Measurements from ENCODE around the gene NT5C1A.

DNA sequence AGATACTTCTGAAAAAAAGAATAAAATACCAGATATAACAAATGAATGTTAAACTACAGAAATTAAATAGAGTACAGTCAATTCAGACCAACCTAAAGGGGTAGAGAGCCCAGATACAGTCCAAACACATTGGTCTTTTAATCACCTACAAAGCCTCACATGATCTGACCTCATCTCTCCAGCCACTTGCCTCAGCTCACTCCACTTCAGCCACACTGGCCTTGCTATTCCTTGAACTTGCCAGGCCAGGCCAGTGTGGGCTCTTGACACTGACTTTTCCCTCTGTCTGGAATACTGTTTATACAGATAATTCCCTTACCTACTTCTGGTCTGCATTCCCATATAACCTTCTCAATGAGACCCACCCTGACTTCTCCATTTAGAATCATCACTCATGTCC is 49.8 kb upstream of the NT5C1A start:
- TF ChIP-seq, protein P1, sequence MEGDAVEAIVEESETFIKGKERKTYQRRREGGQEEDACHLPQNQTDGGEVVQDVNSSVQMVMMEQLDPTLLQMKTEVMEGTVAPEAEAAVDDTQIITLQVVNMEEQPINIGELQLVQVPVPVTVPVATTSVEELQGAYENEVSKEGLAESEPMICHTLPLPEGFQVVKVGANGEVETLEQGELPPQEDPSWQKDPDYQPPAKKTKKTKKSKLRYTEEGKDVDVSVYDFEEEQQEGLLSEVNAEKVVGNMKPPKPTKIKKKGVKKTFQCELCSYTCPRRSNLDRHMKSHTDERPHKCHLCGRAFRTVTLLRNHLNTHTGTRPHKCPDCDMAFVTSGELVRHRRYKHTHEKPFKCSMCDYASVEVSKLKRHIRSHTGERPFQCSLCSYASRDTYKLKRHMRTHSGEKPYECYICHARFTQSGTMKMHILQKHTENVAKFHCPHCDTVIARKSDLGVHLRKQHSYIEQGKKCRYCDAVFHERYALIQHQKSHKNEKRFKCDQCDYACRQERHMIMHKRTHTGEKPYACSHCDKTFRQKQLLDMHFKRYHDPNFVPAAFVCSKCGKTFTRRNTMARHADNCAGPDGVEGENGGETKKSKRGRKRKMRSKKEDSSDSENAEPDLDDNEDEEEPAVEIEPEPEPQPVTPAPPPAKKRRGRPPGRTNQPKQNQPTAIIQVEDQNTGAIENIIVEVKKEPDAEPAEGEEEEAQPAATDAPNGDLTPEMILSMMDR (IDR thresholded peaks at IDR 0.05; ENCODE audit: poor library complexity, severe bottlenecking), result no peak
- no peak for TF ChIP-seq SMC3 (conservative IDR thresholded peaks at IDR 0.05; ENCODE audit: poor library complexity)
- TF ChIP-seq TAF1 (IDR thresholded peaks at IDR 0.05; ENCODE audit: low read depth), result no peak
- TF ChIP-seq RAD21 (conservative IDR thresholded peaks at IDR 0.05), result no peak
- TF ChIP-seq, protein P2, sequence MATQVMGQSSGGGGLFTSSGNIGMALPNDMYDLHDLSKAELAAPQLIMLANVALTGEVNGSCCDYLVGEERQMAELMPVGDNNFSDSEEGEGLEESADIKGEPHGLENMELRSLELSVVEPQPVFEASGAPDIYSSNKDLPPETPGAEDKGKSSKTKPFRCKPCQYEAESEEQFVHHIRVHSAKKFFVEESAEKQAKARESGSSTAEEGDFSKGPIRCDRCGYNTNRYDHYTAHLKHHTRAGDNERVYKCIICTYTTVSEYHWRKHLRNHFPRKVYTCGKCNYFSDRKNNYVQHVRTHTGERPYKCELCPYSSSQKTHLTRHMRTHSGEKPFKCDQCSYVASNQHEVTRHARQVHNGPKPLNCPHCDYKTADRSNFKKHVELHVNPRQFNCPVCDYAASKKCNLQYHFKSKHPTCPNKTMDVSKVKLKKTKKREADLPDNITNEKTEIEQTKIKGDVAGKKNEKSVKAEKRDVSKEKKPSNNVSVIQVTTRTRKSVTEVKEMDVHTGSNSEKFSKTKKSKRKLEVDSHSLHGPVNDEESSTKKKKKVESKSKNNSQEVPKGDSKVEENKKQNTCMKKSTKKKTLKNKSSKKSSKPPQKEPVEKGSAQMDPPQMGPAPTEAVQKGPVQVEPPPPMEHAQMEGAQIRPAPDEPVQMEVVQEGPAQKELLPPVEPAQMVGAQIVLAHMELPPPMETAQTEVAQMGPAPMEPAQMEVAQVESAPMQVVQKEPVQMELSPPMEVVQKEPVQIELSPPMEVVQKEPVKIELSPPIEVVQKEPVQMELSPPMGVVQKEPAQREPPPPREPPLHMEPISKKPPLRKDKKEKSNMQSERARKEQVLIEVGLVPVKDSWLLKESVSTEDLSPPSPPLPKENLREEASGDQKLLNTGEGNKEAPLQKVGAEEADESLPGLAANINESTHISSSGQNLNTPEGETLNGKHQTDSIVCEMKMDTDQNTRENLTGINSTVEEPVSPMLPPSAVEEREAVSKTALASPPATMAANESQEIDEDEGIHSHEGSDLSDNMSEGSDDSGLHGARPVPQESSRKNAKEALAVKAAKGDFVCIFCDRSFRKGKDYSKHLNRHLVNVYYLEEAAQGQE (IDR thresholded peaks at IDR 0.05; ENCODE audit: borderline replicate concordance), result no peak
- no peak for TF ChIP-seq EZH2 (IDR thresholded peaks at IDR 0.05; ENCODE audit: borderline replicate concordance, insufficient read depth, low read length, poor library complexity, severe bottlenecking)
- no peak for TF ChIP-seq EP300 (conservative IDR thresholded peaks at IDR 0.05; ENCODE audit: poor library complexity, severe bottlenecking)
- no peak for TF ChIP-seq MXI1 (conservative IDR thresholded peaks at IDR 0.05; ENCODE audit: poor library complexity, severe bottlenecking)
- no peak for TF ChIP-seq POLR2AphosphoS5 (IDR thresholded peaks at IDR 0.05)
